8988T (cell line): ENCODE results near the gene ATP4A.
A peak's percentile ranks its signal among the peaks of the same experiment; 100 is the strongest.
"Not testable (repeated sequence)": the region's sequence is repeated elsewhere in the genome, so short reads cannot be mapped to it uniquely, and the experiment has no call there.

Experiments used
- DNase-seq: peaks from one replicate; pipeline ENCODE4 v3.0.0; 2011

ATP4A gene

DNA sequence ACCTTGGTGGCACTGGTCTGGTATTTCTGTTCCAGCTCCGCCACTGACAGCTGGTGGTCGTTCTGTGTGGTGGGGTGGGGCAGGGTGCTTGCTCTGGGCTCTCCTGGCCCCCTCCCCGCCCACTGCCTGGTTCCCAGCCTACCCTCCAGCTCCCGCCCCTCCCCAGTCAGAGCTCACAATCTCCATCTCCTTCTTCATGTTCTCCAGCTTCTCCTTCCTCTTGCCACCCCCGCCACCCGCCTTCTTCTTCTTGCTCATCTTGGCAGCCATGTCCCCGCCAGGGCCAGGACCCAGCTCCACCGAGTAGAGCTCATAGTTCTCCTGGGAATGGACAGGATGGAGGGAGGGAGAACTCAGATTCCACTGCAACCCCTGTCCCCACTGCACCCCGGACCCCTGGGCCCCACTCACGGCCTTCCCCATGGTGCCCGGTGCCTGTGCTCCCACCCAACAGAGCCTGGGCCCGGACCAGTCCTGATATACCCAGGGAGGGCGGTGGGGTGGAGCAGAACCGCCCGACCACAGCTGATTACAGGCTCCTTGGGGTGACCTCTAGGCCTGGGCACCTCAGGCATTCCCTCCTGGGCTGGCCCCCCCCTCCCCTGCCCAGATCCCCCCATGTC is at the start of gene ATP4A:
Gene ATP4A, minus strand, starts transcription at position 452 of the 623 bp plus-strand sequence. Its CDS starts 29 bp downstream, at position 423.
- DNase-seq, result peak; percentile 8

- DNase-seq, result peak; percentile 96
These were observed 49.3 kb upstream of the ATP4A start, which contains the start of gene HAUS5 for GRCh38 chr19:35612559-35613321. Gene HAUS5, plus strand, starts transcription at chr19:35612735. Its CDS starts 60 bp downstream, at chr19:35612795.

DNA sequence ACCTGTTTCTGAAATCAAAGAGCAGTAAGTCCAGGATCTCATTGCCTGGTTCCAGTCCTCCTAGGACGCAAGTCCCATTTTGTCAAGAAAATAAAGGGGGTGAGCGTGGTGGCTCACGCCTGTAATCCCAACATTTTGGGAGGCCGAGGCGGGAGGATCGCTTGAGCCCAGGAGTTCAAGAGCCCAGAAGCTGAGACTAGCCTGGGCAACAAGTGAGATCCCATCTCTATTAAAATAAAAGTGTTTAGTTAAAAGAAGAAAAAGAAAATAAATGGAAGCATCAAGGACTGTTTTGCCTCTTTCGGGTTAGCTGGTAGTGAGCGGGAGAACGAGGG is 48.7 kb upstream of the ATP4A start:
- no peak for DNase-seq

- DNase-seq, result no peak
These were observed 46.4 kb upstream of the ATP4A start for GRCh38 chr19:35609851-35610353.

- no peak for DNase-seq
These were observed 44.8 kb upstream of the ATP4A start for GRCh38 chr19:35608251-35608650.

DNA sequence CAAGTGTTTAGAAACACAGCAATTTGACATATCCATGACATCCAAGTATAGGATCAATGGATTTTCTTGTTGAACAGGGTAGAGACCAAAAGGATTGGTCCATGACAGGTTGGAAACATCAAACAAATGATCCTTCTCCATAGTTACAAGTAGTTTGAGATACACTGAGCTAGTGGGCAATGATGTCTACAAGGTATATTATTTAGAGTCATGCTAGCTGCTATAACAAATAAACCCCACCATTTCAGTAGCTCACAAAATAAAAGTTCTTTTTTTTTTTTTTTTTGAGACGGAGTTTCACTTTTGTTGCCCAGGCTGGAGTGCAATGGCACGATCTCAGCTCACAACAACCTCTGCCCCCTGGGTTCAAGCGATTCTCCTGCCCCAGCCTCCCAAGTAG is 44.2 kb upstream of the ATP4A start:
- no peak for DNase-seq

- not testable (repeated sequence) for DNase-seq
These were observed 43.7 kb upstream of the ATP4A start for GRCh38 chr19:35607170-35607569.

DNA sequence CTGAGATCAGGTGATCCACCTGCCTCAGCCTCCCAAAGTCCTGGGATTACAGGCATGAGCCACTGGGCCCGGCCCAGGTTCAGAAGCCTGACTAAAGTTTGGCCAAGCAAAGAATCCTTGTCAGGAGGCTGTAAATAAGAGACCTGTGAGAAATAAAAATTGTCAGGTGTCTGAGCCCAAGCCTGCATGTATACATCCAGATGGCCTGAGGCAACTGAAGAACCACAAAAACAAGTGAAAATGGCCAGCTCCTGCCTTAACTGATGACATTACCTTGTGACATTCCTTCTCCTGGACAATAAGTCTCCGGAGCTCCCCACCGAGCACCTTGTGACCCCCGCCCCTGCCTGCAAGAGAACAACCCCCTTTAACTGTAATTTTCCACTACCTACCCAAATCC is 41.0 kb upstream of the ATP4A start:
- DNase-seq, result not testable (repeated sequence)

DNA sequence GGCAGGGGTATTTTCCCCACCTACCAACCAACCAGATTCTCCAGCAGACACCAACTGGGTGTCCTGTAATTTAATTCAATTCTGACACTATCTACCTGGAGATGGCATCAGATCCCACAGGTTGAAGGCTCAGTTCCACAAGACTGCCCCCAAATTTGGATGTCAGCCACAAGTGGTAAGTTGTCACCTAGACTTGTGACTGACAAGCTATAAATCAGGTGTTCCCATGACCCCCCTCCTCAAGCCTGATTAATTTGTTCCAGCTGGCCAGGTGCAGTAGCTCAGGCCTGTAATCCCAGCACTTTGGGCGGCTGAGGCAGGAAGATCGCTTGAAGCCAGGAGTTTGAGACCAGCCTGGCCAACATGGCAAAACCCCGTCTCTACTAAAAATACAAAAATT is 38.5 kb upstream of the ATP4A start:
- DNase-seq, result no peak

GRCh38 chr19:35596366-35596999 is 33.0 kb upstream of the ATP4A start:
- DNase-seq, result peak; percentile 51

DNA sequence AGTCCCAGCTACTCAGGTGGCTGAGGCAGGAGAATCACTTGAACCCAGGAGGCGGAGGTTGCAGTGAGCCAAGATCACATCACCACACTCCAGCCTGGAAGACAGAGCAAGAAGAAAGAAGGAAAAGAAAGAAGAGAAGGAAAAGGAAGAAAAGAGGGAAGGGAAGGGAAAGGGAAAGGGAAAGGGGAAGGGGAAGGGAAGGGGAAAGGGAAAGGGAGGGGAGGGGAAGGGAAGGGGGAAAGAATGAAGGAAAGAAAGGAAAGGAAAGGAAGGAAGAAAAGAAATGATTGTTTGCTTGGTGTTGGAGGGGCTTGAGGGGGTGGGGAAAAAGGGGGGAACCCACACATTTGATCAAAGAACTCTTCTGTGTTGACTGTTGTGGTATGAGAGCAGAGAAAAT is 32.5 kb upstream of the ATP4A start:
- DNase-seq, result no peak

- not testable (repeated sequence) for DNase-seq
These were observed 31.6 kb upstream of the ATP4A start for GRCh38 chr19:35595026-35595425.

DNA sequence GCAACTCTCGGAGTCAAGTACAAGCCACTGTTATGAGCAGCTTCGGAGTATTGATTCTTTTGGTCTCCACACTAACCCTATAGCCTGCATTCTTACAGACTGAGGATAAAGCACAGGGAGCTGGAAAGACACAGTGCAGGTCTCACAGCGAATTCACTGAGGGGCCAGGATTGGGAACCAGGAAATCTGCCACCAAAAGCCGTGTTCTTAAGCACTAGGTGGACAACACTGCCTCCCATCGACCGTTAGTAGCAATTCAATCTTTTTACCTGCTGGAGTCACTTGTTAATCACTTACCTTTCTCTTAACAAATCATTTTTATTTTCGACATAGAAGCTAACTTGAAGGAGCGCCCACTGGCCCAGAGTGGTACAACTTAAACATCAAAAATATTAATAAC is 28.8 kb upstream of the ATP4A start:
- peak; percentile 55 for DNase-seq

DNA sequence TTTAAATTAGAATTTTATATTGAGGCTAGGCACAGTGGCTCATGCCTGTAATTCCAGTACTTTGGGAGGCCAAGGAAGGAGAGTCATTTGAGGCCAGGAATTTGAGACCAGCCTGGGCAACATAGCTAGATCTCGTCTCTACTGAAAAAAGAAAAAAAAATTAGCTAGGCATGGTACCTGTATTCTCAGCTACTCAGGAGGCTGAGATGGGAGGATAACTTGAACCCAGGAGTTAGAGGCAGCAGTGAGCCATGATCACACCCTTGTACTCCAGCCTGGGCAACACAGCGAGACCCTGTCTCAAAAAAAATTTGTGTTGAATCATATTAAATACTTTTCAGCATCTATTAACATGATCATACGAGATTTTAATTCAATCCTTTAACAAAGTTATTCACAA is 27.4 kb upstream of the ATP4A start:
- DNase-seq, result no peak

GRCh38 chr19:35587321-35587720 is 23.9 kb upstream of the ATP4A start:
- no peak for DNase-seq

GRCh38 chr19:35585848-35586247 is 22.4 kb upstream of the ATP4A start, which contains the start of gene PMIS2:
Gene PMIS2, plus strand, starts transcription at chr19:35586173. Its CDS starts 87 bp downstream, at chr19:35586260.
- DNase-seq, result peak; percentile 49

GRCh38 chr19:35582760-35583159 is 19.3 kb upstream of the ATP4A start:
- no peak for DNase-seq

GRCh38 chr19:35578707-35579106 is 15.2 kb upstream of the ATP4A start:
- no peak for DNase-seq

DNA sequence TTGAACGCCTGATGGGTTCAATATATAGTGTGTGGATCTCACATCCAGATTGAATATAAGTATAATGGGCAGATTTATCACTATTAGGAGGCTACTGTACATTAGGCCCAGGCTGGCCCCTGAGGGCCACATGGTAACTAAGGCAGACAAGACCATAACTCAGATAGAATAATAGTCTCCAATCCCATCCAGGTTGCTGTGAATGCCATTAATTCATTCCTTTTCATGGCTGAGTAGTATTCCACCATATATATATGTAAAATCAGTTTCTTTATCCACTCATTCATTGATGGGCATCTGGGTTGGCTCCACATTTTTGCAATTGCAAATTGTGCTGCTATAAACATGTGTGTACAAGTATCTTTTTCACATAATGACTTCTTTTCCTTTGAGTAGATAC is 14.5 kb upstream of the ATP4A start:
- DNase-seq, result no peak

DNA sequence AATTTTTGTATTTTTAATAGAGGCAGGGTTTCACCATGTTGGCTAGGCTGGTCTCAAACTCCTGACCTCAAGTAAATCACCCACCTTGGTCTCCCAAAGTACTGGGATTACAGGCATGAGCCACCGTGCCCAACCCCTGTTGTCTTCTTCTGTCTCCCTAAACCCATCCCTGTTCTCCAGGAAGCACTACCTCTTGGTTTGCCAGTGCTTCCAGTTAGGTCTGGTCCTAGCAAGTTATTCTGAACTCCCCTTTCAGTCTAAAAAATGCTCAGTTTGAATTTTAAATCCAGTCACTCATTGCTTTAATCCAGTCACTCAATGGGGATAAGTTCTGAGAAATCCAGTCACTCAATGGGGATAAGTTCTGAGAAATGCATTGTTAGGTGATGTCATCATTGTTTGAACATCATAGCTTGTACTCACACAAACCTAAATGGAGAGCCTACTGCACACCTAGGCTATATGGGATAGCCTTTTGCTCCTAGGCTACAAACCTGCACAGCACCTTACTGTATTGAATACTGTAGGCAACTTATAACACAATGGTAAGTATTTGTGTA is 8.0 kb upstream of the ATP4A start:
- no peak for DNase-seq

- no peak for DNase-seq
These were observed 5.9 kb upstream of the ATP4A start for GRCh38 chr19:35569281-35569781.

- DNase-seq, result no peak
These were observed 3.3 kb upstream of the ATP4A start for GRCh38 chr19:35566738-35567137.
